NK-92 treated with Interleukin-12 subunit alpha and Interleukin-12 subunit beta, amount 100 ng/mL, for 24 hours (cell line): ENCODE data around the gene RAB31.

Source experiments
- DNase-seq: peaks from one replicate; lab custom pipeline; 2025; lab: John Stamatoyannopoulos, UW

RAB31 gene

GRCh38 chr18:9714266-9715087 is 6.4 kb downstream of the RAB31 start:
- no peak for DNase-seq

- no peak for DNase-seq
Measured at GRCh38 chr18:9715088-9715343, 6.9 kb downstream of the RAB31 start.

- no peak for DNase-seq
Measured at GRCh38 chr18:9715978-9716774, 8.1 kb downstream of the RAB31 start.

GRCh38 chr18:9716780-9717563 is 8.9 kb downstream of the RAB31 start:
- DNase-seq = no peak

- DNase-seq = no peak
Measured at GRCh38 chr18:9719421-9719981, 11.4 kb downstream of the RAB31 start.

- no peak for DNase-seq
Measured at GRCh38 chr18:9720327-9720726, 12.2 kb downstream of the RAB31 start.

GRCh38 chr18:9721893-9722550 is 13.9 kb downstream of the RAB31 start:
- no peak for DNase-seq

- no peak for DNase-seq
Measured at GRCh38 chr18:9722691-9723090, 14.6 kb downstream of the RAB31 start.

- DNase-seq = no peak
Measured at GRCh38 chr18:9724797-9725585, 16.9 kb downstream of the RAB31 start.

- DNase-seq = no peak
Measured at GRCh38 chr18:9726175-9726574, 18.1 kb downstream of the RAB31 start.

GRCh38 chr18:9726936-9727335 is 18.8 kb downstream of the RAB31 start:
- DNase-seq = no peak

GRCh38 chr18:9730786-9731185 is 22.7 kb downstream of the RAB31 start:
- no peak for DNase-seq

GRCh38 chr18:9731380-9731779 is 23.3 kb downstream of the RAB31 start:
- DNase-seq = no peak

GRCh38 chr18:9732031-9732430 is 23.9 kb downstream of the RAB31 start:
- no peak for DNase-seq

- DNase-seq = no peak
Measured at GRCh38 chr18:9734189-9734588, 26.1 kb downstream of the RAB31 start.

GRCh38 chr18:9735238-9735637 is 27.1 kb downstream of the RAB31 start:
- no peak for DNase-seq

GRCh38 chr18:9735879-9736278 is 27.8 kb downstream of the RAB31 start:
- DNase-seq = no peak

GRCh38 chr18:9736286-9736835 is 28.3 kb downstream of the RAB31 start:
- DNase-seq = no peak

GRCh38 chr18:9737006-9737405 is 28.9 kb downstream of the RAB31 start:
- no peak for DNase-seq

GRCh38 chr18:9737472-9738121 is 29.5 kb downstream of the RAB31 start:
- no peak for DNase-seq
